ENCODE results near the gene C18orf63.
"Not testable (repeated sequence)": the region's sequence is repeated elsewhere in the genome, so short reads cannot be mapped to it uniquely, and the experiment has no call there.

Gene C18orf63

DNA sequence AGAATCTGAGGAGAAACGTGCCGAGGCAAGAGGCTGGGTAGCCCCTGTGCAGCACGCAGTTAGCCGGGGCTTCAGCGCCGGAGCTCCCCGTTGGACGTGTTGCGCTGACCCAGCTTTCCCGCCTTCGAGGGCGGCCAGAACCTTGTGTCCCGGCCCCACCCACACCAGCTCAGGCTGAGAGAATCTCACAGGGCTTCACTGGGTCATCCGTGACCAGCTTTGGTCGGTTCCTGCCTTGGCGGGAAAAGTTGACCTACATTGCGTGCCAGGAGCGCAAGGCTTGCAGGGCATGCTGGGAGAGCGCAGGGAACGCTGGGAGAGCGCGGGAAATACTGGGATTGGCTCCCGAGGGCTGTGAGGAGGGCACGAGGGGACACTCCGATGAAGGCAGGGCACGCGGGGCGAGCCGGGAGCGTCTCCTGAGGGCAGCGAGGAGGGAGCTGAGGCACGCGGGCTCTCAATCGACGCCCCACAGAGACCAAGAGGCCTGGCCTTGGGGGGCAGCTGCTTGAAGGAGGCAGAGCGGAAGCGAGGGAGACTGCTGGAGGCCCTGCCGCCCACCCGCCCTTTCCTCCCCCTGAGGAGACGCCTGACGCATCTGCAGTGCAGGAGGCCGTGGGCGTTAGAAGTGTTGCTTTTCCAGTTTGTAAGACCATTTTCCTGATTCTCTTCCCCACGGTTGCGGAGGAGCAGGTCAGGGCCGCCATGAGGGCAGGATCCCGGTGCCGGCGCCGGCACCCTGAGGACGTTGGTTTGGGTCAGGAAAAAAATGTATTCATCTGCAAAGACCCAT is at the start of gene C18orf63:
Gene C18orf63 (plus strand): TSS at position 376 of the 793 bp plus-strand sequence. CDS start 2,027 bp downstream, outside the sequence.
- no peak for DNase-seq

DNA sequence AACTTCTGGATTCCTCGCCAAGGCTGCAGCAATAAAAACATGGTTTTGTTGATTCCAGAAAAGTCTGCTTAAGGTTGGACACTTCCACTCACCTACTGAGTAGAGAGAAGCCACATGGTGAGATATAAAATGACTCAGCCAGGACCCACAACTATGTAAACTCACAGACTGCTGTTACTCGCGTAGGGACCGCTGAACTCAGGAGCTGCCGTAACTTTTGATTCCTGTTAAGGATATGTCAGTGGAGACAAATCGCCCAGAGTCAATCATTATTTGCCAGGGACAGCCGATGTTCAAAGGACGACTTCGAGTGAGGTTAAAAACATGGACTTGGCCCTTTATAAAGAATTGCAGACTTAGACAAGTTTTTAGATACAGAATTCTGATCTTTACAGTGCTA is 49.5 kb upstream of the C18orf63 start:
- no peak for DNase-seq

DNA sequence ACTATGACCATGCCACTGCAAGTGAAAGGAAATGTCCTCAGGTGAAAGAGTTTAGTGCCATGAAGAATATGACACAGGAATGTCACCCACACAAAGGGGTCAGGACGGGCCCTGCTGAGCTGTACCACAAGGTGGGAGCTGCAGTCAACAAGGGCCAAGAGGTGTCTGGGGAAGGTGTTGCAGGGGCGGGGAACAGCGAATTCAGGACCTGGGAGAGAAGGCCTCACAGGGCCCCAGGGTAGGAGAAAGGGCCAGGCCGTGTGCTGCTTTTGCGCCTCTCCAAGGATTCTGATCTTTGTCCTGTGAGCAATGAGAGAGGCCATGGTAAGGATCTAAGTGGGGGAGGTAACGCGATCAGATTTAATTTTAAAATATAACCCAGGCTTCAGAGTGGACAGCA is 47.5 kb upstream of the C18orf63 start:
- no peak for DNase-seq

DNA sequence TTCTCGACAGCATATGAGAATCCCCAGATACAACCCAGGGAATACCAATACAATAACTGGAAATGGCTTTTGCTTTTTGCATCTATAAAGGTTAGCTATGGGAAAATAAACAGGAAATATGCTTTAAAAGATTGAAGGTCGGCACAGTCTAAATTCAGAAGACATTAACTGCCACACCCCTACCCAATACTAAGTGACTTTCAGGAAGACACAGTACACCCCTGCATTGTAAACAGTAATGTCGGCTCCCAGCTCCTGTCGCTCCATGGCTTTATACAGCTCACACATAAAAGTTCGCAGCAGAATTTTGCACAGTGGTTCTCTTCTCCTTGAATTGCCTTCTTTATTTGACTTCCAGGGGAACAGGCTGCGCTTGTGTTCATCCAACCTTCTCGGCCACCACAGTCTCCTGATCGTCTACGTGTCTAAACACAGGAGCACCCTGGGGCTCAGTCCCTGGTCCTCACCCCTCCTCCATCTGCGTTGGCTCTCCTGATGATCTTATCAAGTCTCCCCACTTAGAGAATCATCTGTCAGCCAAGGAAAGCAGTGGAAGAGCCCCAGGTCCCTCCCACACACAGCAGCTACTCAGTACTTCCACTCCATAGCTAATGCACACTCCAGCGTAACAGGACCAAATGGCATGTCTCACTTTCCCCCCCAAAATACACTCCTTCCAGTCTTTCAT is 46.6 kb upstream of the C18orf63 start:
- DNase-seq = peak in 2 of 58 donors; percentile 9 to 25

DNA sequence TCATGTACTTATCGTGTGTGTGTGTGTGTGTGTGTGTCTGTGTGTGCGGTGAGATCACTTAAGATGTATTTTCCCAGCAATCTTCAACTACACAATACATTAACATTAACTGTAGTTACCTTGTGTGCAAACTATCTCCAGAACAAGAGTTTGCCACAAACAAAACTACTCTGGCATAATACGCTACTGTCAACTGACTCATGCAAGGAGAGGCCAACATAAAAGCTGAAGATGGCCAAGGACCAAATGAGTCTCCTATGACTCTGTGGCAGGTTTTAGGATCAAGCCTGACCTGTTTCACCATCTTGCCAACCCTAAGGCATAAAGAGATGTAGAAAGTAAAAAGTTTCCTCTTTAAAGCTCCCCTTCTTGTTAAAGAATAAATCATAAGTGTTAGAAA is 44.0 kb upstream of the C18orf63 start:
- DNase-seq = no peak

DNA sequence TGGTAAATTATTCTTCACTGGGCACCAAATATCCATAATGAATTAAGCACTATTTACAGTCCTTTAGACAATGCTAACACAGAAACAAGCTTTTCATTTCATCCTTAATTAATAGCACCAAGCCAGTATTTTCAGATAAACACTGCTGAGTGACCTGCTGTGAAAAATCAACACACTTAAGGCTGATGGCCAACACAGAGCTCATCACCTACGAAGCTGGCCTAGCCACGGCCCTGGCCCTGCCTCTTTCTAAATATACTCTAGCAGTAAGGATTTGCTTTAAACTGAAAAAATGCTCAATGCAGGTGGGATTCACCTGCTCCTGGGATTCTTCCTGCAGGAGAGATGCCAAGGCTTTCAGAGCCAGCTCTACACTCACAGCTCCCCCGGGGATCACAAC is 42.2 kb upstream of the C18orf63 start:
- DNase-seq = no peak

DNA sequence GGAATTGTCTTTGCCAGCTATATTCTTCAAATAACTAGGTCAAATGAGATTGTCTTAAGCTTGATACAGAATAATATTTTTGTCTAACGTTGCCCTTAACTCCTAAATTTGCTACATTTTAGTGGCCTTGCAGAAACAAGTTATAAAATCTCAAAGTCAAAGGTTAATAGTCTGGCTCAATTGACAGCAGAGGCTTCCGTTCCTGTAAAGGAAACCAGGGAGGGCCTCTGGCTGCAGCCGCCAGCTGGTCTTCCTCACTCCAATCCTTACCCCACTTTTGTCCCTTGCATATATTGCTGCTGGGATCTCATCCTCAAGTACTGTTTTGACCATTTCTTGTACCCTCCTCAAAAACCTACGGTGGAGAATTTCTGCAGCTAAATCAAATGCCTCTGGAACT is 40.9 kb upstream of the C18orf63 start:
- DNase-seq = no peak

DNA sequence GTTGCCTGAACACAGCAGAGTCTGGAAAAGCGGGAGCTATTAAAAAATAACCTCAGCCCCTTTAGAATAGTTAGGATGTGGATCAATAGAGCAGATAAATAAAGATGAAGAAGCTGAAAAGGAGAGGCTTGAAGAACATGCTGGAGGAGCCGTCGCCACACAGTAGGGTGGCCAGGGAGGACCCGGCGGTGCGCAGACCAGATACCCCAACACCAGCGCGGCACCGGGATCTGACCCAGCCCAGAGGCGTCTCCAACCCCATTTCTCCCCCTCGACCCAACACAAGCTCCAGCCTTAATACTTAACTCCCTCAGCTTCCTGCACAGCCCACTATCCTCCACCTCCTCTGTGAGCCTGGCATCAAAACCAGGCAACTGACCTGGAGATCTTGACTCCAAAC is 39.9 kb upstream of the C18orf63 start:
- DNase-seq = no peak

DNA sequence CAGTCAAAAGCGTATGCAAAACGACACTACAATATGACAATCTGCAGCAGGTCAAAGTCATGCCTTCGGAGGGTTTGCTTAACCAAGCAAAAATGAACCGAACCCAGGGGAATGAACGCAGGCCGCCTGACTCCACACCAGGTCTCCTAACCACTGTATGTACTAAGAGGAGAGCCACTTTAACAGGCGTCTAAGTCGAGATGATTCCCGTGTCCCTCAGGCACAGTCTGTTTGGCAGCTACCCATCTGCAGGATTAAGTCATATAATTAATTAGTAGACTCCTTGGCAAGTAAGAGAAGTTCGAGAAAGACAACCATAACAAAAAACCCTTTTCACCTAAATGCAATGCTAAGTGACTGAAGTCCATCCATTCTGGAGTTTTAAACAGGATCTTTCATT is 39.0 kb upstream of the C18orf63 start:
- no peak for DNase-seq

DNA sequence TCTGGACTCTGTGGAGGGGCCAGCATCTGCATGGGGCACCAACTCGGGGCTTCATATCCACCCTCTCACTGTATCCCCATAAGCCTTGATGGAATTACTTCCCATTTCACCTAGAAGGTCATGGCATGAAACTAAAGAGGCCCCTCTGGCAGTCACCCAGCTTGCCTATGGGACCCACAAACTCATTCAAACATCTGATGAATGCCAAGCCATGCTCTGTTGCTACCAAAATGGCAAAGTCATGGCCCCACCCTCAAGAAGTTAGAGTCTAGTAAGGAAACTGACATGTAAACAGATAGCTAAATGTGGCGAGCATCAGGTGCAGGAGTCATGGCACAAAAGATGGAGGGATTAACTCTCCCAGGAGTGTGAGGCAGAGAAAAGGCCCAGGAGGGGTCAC is 38.3 kb upstream of the C18orf63 start:
- no peak for DNase-seq

DNA sequence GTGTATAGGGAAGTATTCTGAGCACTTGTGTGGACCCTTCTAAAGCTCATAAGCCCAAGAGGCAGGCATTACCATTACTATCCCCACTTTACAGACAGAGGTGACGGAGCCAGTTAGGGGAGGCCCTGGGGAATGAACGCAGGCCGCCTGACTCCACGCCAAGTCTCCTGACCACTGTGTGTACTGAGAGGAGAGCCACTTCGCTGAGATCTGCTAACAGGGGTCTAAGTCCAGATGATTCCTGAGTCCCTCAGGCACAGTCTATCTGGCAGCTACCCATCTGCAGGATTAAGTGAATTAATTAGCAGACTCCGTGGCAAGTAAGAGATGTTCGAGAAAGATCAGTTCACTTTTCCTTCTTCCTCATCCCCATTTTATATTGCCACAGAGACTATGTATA is 37.6 kb upstream of the C18orf63 start:
- no peak for DNase-seq

DNA sequence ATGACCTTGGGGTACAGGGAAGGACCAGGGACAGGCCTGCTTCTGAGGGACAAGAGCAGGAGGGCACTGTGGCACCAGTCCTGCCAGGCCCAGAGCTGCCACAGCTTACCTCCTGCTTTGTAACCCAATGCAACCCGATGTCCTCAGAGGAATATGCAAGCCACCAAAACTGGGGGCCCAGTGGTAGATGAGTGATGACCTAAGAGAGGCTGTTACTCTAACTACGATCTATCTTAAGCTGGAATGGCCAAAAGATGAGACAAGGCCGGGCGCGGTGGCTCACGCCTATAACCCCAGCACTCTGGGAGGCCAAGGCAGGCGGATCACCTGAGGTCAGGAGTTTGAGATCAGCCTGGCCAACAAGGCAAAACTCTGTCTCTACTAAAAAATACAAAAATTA is 36.7 kb upstream of the C18orf63 start:
- no peak for DNase-seq

DNA sequence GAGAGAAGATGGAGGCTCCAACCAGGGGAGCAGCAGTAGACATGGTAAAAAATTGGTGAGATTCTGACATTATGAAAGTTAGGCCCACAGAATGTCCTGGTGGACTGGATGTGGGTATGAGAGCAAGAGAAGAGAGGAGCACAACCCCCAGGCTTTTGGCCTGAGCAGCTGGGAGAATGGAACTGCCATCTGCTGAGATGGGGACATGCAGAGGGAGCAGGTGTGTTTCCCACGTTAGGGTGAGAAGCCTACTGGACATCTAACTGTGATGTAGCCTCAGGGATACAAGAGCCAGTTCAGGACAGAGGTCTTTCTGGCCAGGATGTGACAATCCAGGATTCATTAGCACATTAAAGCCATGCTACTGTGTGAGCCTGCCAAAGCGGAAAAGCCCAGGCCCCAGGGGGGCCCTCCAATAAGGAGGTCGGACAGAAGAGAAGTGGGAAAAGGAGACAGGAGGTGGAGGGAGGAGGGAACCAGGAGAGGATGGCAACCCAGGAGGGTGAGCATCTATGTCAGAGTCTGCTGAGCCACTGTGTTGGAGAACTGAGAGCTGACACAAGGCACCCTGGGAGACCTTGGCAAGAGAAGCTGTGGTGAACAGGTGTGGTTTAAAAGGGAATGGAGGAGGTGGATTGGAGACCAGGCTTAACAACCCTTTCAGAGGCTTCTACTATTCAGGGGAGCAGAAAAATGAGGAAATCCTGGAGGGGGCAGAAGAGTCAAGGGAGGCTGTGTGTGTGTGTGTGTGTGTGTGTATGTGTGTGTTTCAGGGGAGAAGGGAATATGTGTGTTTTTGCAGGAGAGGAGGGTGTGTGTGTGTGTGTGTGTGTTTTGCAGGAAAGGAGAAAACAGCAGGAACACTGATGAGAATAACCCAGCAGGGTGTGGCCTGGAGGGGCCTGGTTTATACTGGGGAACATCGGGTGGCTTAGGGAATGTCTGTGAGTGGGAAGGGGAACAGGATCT is 34.3 kb upstream of the C18orf63 start:
- DNase-seq = no peak

DNA sequence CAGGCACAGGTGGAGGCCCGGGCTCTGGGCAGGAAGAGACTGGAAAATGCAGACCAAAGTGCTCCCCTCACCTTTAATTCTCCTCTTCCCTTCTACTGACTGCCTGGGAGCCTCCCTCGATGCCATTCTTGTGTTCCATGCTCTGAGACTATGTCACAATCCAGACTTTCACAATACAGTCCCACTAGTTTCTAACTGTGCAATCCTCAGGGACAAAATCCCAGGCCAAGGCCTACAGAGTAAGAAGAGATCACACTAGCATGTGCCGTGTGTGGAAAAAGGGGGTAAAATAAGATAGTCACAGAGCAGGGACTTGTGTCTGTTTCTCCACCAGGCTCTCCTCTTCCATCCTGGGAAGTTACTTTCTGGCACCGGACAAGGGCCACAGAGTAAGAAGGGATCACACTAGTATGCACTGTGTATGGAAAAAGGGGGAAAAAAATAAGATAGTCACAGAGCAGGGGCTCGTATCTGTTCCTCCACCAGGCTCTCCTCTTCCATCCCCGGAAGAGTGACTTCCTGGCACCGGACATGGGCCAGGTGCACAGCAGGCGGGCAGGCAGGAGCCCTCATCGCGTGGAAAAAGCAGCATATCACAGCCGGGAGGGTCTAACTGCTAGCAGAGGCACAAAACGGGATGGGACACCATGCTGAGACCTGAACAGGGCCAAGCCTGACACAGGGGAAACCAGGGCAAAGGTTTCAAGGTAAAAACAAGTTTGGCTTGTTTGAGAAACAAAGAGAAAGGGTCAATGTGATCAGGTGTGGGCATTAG is 33.5 kb upstream of the C18orf63 start:
- no peak for DNase-seq

DNA sequence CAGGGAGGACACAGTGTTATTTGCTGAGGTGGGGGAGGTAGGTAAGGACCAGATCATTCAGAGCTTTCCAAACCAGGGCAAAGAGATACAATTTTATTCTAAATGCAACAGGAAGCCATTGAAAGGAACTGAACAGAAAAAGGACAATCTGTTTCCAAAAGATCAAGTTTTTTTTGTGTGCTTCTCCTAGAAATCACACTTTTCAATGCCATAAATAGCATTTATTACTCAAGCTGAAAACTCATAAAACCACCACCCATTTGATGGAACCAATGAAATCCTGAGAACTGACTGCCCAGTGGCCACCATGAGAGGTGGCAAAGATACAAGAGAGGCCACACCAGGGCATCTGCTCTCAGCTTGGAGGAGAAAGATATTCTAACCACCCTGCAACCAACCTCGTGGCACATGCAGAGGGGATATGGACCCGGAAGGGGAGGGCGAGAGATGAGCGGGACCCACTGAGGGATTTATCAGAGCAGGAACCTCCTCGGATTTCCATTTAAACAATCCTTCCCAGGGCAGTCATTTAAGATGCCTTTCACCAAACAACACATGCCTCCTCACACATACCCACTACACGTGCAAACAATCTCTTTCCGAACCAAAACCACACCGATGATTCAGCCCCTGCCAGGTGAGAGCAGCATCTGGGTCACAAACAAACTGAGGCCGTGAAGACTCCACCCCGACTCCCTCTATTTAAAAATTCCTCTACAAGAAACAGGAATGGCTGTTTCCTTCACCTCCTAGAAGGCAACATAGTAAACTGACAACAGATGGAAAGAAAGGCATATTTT is 32.7 kb upstream of the C18orf63 start:
- no peak for DNase-seq

DNA sequence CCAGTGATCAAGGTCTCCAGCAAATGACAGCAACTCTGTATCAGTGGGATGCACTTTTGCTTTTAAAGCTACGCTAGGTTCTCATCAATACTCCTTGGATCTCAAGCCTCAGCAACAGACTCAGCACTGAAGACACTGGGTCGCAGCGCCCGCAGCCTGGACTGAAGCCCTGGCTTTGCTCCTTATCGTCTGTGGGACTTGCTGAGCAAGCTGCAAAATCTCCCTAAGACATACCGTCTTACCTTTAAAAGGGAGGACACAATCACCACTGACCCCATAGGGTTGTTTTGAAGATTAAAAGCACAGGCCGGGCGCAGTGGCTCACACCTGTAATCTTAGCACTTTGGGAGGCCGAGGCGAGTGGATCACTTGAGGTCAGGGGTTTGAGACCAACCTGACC is 32.0 kb upstream of the C18orf63 start:
- DNase-seq = no peak

DNA sequence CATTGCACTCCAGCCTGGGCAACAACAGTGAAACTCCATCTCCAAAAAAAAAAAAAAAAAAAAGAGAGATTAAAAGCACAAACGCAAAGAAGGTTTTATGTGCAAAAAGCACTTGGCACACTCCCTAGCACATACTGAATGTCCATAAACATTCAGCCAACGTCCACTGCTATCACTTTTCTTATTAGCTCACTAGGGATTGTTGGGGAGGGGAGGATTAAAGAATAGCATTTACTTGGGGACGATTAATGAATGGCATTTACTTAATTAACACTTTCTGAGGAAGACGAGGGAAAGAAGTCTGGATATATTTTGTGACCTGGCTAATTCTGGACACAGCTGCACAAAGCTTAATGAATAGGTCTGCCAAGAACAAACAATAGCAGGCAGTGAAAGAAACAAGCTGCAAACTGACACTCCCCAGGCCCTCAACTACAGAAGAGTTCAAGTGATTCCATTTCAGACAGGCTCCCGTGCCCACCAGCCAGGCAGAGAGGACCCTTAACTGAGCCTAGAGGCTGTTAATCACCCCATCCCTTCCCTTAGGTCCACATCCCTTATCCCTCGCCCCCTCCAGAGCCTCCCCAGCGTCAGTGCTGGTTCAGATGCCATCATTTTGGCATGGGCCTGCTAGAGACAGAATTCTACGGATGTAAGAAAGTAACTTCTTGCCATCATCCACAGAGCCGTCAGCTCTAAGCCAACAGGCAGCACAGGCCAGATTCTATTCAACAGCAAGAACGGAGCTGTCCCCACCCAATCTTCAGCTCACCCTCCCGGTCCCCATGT is 31.3 kb upstream of the C18orf63 start:
- DNase-seq = peak in 7 of 58 donors; percentile 10 to 41 (median 14)

DNA sequence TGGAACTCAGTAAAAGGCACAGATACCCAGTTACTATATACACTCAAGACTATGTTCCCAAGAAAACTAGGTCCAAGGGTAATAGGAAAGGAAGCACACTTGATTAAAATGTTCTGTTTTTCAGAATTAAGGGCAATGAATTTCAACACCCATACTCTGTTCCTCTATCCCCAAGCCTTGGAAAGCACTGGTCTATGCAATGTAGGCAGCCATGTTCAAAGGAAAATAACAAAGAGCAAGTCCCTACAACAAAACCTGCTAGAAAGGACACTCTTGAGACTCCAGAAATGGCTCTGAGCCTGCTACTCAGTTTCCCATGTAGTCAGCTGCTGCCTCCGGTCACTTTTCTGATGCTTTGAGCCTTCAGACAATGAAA is 30.7 kb upstream of the C18orf63 start:
- no peak for DNase-seq

DNA sequence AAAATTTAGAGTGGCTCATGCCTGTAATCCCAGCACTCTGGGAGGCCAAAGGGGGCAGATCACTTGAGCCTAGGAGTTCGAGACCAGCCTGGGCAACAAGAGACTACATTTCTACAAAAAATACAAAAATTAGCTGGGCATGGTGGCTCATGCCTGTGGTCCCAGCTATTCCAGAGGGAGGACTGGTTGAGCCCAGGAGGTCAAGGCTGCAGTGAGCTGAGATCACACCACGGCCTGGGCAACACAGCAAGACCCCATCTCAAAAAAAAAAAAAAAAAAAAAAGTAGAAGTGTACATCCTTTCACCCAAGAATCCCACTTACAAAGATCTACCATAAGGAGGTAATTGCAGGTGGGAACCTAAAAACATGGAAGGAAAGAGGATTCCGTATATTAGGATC is 30.1 kb upstream of the C18orf63 start:
- not testable (repeated sequence) for DNase-seq

All from anterior cingulate cortex (tissue), 58 donors.